Suprapubic skin (tissue), 4 donors: Measurements from ENCODE around the gene ARHGEF28.

Experiments
- EP300 ChIP-seq: sonication (generic); formaldehyde crosslinking; IDR thresholded peaks from one replicate; pipeline ENCODE4 v1.6.1; 2017; ENCODE audit warnings: antibody characterized with exemption
- POLR2A ChIP-seq, 2 donors: fragments of 450-650 bp; IDR thresholded peaks; one replicate each; pipeline ENCODE4 v1.6.1; 2017; ENCODE audit warnings: antibody characterized with exemption in 2 of 2, mild to moderate bottlenecking in 2 of 2, moderate library complexity in 2 of 2
- POLR2AphosphoS5 ChIP-seq, 3 donors: sonication (generic); formaldehyde crosslinking; IDR thresholded peaks; one replicate each; pipeline ENCODE4 v1.6.1; 2017; ENCODE audit warnings: antibody characterized with exemption in 3 of 3
- TF ChIP-seq, protein P1 (sequence below), 2 donors: fragments of 200-600 bp in 1 of 2; fragments of 450-650 bp in 1 of 2; sonication (generic) in 1 of 2; IDR thresholded peaks; one replicate each; pipeline ENCODE4 v1.5.1; 2016 to 2019; ENCODE audit warnings: antibody characterized with exemption in 2 of 2, mild to moderate bottlenecking in 1 of 2, moderate library complexity in 1 of 2

DNA sequence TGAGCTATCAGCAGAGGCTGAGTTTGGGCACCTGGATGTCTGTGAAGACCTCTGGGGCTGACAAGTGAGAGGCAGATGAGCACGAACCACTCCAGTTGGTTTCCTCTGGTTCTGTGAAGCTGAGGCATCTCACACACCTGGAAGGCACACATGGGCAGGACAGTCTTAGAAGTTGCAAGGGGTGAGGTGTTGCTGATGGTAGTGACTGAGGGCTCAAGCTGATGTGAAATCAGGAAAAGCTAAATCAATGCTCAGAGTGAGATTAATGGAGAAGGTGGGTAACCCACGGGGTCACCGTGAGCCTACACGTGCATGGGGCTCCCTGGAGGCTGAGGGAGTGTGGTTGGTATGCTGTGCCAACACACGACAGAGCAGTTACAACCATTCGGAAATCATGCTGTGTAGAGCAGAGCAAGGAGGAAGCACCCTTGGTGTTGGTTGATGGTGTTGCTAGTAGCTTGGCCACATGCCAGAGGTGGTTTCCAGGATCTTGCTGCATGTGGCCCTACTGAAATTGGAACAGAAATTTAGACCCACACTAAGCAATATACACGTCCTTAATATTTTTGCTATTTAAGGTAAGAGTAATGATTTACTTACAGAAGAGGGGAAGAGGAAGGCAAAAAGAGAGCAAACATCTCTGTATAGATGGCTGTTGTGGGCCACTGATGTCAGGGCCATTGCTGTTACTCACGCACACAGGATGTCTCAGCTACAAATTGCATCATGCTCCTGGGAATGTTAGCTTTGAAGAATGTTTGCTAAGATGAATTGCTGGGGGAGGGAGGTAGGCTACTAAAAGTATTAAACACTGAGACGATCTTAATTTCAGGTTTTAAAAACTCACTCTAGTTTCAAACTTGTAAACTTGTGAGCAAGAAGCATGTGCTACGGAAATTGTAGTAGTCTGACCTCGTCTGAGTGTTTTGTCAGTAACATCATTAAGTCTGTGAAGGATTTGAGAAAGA, 170.5 kb downstream of the ARHGEF28 start:
- TF ChIP-seq POLR2A (IDR thresholded peaks at IDR 0.05) (no peak), POLR2AphosphoS5 (IDR thresholded peaks at IDR 0.05) (no peak), EP300 (no peak)
- TF ChIP-seq, protein P1, sequence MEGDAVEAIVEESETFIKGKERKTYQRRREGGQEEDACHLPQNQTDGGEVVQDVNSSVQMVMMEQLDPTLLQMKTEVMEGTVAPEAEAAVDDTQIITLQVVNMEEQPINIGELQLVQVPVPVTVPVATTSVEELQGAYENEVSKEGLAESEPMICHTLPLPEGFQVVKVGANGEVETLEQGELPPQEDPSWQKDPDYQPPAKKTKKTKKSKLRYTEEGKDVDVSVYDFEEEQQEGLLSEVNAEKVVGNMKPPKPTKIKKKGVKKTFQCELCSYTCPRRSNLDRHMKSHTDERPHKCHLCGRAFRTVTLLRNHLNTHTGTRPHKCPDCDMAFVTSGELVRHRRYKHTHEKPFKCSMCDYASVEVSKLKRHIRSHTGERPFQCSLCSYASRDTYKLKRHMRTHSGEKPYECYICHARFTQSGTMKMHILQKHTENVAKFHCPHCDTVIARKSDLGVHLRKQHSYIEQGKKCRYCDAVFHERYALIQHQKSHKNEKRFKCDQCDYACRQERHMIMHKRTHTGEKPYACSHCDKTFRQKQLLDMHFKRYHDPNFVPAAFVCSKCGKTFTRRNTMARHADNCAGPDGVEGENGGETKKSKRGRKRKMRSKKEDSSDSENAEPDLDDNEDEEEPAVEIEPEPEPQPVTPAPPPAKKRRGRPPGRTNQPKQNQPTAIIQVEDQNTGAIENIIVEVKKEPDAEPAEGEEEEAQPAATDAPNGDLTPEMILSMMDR (IDR thresholded peaks at IDR 0.05), result no peak
